ENCODE data around the gene C4orf46. TPM values are rescaled to one million over a fixed set of nuclear protein-coding genes. Genes with fewer than 3 reads are reported as not detected.
A peak's percentile ranks its signal among the peaks of the same experiment; 100 is the strongest.
"Not testable (repeated sequence)": the region's sequence is repeated elsewhere in the genome, so short reads cannot be mapped to it uniquely, and the experiment has no call there.

C4orf46 gene
- total RNA-seq, 1 donor from 2014 or later = 18.2 TPM

DNA sequence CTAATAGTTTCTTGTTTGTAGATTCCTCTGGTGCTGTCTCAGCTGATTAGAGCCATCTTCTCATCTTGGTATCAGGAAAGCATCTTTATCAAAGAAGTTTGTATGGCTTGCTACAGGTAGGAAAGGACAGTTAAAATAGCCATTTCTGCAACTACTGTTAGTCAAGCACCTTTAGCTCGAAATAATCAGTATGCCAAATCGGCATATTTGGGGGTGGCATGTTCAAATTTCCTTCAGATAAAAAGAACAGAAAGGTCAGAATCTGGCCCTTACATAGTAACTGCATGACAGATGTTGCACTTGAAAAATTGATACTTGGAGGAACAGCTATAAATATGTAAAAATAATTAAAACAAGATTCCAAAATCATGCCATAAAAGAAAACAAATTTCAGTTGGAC lies 4.8 kb downstream of the C4orf46 start:
- TF ChIP-seq CTCF (IDR thresholded peaks at IDR 0.05; ENCODE audit: unreplicated experiment) = no peak
- Mint-ChIP-seq H3K27me3 (no peaks in the 10 kb centered on the region), H3K9me3 (ENCODE audit: low read depth) (no peaks in the 10 kb centered on the region), H3K27ac (no peak overlapping the region), H3K4me1 (ENCODE audit: low read depth) (peaks cover 18% of the 10 kb centered on the region), H3K36me3 (ENCODE audit: insufficient read depth) (peaks cover 13% of the 10 kb centered on the region), H3K4me3 (ENCODE audit: low read depth) (no peak overlapping the region)
- no peak for DNase-seq (ENCODE audit: low spot score, unreplicated experiment)

DNA sequence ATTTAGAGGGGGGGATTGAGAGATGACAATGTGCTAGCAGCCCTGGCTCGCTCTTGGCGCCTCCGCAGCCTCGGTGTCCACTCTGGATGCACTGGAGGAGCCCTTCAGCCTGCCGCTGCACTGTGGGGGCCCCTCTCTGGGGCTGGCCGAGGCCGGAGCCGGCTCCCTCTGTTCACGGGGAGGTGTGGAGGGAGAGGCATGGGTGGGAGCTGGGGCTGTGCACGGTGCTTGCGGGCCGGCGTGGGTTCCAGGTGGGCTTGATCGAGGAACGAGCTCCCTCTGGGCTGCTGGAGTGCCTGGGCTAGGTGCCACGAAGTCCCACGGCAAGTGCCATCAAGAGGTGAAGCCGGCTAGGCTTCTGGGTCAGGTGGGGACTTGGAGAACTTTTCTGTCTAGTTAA lies 6.9 kb downstream of the C4orf46 start:
- no peaks in the 10 kb centered on the region for H3K27me3 Mint-ChIP-seq
- TF ChIP-seq CTCF (IDR thresholded peaks at IDR 0.05; ENCODE audit: unreplicated experiment) = no peak
- H3K27ac Mint-ChIP-seq = no peak overlapping the region
- peaks cover 13% of the 10 kb centered on the region for H3K36me3 Mint-ChIP-seq (ENCODE audit: insufficient read depth)
- DNase-seq (ENCODE audit: low spot score, unreplicated experiment) = no peak
- H3K4me3 Mint-ChIP-seq (ENCODE audit: low read depth) = no peak overlapping the region
- H3K4me1 Mint-ChIP-seq (ENCODE audit: low read depth) = peaks cover 10% of the 10 kb centered on the region
- no peaks in the 10 kb centered on the region for H3K9me3 Mint-ChIP-seq (ENCODE audit: low read depth)

- H3K9me3 Mint-ChIP-seq (ENCODE audit: low read depth); H3K4me1 Mint-ChIP-seq (ENCODE audit: low read depth); H3K4me3 Mint-ChIP-seq (ENCODE audit: low read depth); H3K27me3 Mint-ChIP-seq; DNase-seq (ENCODE audit: low spot score, unreplicated experiment): not testable (repeated sequence)
- peaks cover 13% of the 10 kb centered on the region for H3K36me3 Mint-ChIP-seq (ENCODE audit: insufficient read depth)
- peak overlapping the region; percentile 49 for H3K27ac Mint-ChIP-seq
Observed at GRCh38 chr4:158663707-158664625, 7.7 kb downstream of the C4orf46 start.

- not testable (repeated sequence) for H3K9me3 Mint-ChIP-seq (ENCODE audit: low read depth); H3K4me1 Mint-ChIP-seq (ENCODE audit: low read depth); H3K4me3 Mint-ChIP-seq (ENCODE audit: low read depth); DNase-seq (ENCODE audit: low spot score, unreplicated experiment); H3K27me3 Mint-ChIP-seq
- Mint-ChIP-seq H3K36me3 (ENCODE audit: insufficient read depth) (peaks cover 11% of the 10 kb centered on the region), H3K27ac (peak overlapping the region; percentile 22)
Observed at GRCh38 chr4:158663255-158663654, 8.4 kb downstream of the C4orf46 start.

DNA sequence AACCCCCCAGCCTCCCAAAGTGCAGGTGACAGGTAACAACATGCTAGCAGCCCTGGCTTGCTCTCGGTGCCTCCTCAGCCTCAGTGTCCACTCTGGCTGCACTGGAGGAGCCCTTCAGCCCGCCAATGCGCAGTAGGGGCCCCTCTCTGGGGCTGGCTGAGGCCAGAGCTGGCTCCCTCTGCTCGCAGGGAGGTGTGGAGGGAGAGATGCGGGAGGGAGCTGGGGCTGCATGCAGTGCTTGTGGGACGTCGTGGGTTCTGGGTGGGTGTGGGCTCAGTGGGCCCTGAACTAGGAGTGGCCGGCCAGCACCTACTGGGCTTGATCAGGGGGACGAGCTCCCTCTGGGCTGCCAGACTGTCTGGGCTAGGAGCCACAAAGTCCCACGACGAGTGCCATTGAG lies 14.4 kb downstream of the C4orf46 start:
- no peak for DNase-seq (ENCODE audit: low spot score, unreplicated experiment)
- Mint-ChIP-seq H3K9me3 (ENCODE audit: low read depth) (no peaks in the 10 kb centered on the region), H3K4me1 (ENCODE audit: low read depth) (no peaks in the 10 kb centered on the region), H3K36me3 (ENCODE audit: insufficient read depth) (no peaks in the 10 kb centered on the region), H3K27ac (no peak overlapping the region), H3K27me3 (no peaks in the 10 kb centered on the region), H3K4me3 (ENCODE audit: low read depth) (no peak overlapping the region)
- TF ChIP-seq CTCF (IDR thresholded peaks at IDR 0.05; ENCODE audit: unreplicated experiment) = no peak

DNA sequence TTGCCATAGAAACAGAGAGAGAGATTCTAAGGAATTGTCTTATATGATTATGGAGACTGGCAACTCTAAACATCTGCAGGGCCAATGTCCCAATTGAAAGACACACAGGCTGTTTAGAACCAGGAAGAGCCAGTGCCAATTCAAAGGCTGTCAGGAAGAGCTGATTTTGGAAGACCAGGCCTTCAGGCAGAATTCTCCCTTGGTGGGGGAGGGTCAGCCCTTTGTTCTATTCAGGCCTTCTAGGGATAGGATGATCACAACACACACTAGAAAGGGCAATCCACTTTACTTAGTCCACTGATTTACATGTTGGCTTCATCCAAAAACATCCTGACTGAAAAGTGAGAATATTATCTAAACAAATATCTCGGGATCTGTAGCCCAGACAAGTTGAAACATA lies 15.2 kb downstream of the C4orf46 start:
- H3K4me1 Mint-ChIP-seq (ENCODE audit: low read depth) = no peaks in the 10 kb centered on the region
- H3K9me3 Mint-ChIP-seq (ENCODE audit: low read depth) = no peaks in the 10 kb centered on the region
- no peaks in the 10 kb centered on the region for H3K27me3 Mint-ChIP-seq
- H3K36me3 Mint-ChIP-seq (ENCODE audit: insufficient read depth) = no peaks in the 10 kb centered on the region
- no peak for TF ChIP-seq CTCF (IDR thresholded peaks at IDR 0.05; ENCODE audit: unreplicated experiment)
- no peak for DNase-seq (ENCODE audit: low spot score, unreplicated experiment)
- H3K4me3 Mint-ChIP-seq (ENCODE audit: low read depth) = no peak overlapping the region
- H3K27ac Mint-ChIP-seq = no peak overlapping the region
